DOHH2 (cell line): ENCODE data around the gene ATP8B4.

Source experiments
- H3F3A ChIP-seq: fragments of 200-600 bp; sonication (generic), shearing (Covaris generic); 2 replicates; pipeline ENCODE4 v1.6.0; 2016; ENCODE audit warnings: antibody characterized with exemption, mild to moderate bottlenecking; ENCODE audit not compliant: control insufficient read depth, insufficient read depth
- H3K27ac ChIP-seq: fragments of 200-600 bp; sonication (generic); 2 replicates; pipeline ENCODE4 v1.5.1; 2014; ENCODE audit warnings: low read depth, mild to moderate bottlenecking, low read length, moderate library complexity
- H3K27me3 ChIP-seq: fragments of 200-600 bp; sonication (generic); 2 replicates; pipeline ENCODE4 v1.6.1; 2014; ENCODE audit warnings: mild to moderate bottlenecking, low read length, mixed read lengths; ENCODE audit not compliant: control insufficient read depth
- H3K36me3 ChIP-seq: fragments of 200-600 bp; sonication (generic); 2 replicates; pipeline ENCODE4 v1.6.1; 2014; ENCODE audit warnings: mild to moderate bottlenecking, low read length, moderate library complexity, mixed read lengths; ENCODE audit not compliant: control insufficient read depth
- H3K4me1 ChIP-seq: fragments of 200-600 bp; sonication (generic); 2 replicates; pipeline ENCODE4 v1.6.1; 2014; ENCODE audit warnings: mild to moderate bottlenecking, low read length, mixed read lengths; ENCODE audit not compliant: control insufficient read depth
- H3K4me2 ChIP-seq: fragments of 200-600 bp; sonication (generic); 2 replicates; pipeline ENCODE4 v1.6.0; 2014; ENCODE audit warnings: mild to moderate bottlenecking, low read length, moderate library complexity
- H3K4me3 ChIP-seq: fragments of 200-600 bp; sonication (generic); 2 replicates; pipeline ENCODE4 v1.5.1; 2014; ENCODE audit warnings: mild to moderate bottlenecking, low read length, mixed read lengths
- H3K79me2 ChIP-seq: fragments of 200-600 bp; sonication (generic); 2 replicates; pipeline ENCODE4 v1.6.1; 2014; ENCODE audit warnings: mild to moderate bottlenecking, low read length, mixed read lengths; ENCODE audit not compliant: control insufficient read depth
- H3K9me2 ChIP-seq: fragments of 200-600 bp; sonication (generic); replicated peaks from 2 replicates; pipeline ENCODE4 v1.6.1; 2014; ENCODE audit warnings: mild to moderate bottlenecking, low read length, mixed read lengths; ENCODE audit not compliant: control insufficient read depth
- H3K9me3 ChIP-seq: fragments of 200-600 bp; sonication (generic); 2 replicates; pipeline ENCODE4 v1.6.1; 2014; ENCODE audit warnings: antibody characterized with exemption, low read length, mixed read lengths; ENCODE audit not compliant: control insufficient read depth, insufficient read depth
- H4K20me1 ChIP-seq: fragments of 200-600 bp; sonication (generic); 2 replicates; pipeline ENCODE4 v1.6.0; 2014; ENCODE audit warnings: low read depth, mild to moderate bottlenecking, antibody characterized with exemption, low read length, moderate library complexity; ENCODE audit not compliant: control insufficient read depth, insufficient read depth
- CTCF ChIP-seq: fragments of 200-600 bp; sonication (generic); IDR thresholded peaks from one replicate; pipeline ENCODE4 v1.5.1; 2014; ENCODE audit warnings: antibody characterized with exemption, mild to moderate bottlenecking, low read depth, low read length; ENCODE audit not compliant: poor library complexity, severe bottlenecking
- EZH2phosphoT487 ChIP-seq: fragments of 200-600 bp; sonication (generic); IDR thresholded peaks from 2 replicates; pipeline ENCODE4 v1.6.1; 2017; ENCODE audit warnings: borderline replicate concordance, mild to moderate bottlenecking, antibody characterized with exemption, low read length, moderate library complexity, mixed read lengths

Gene ATP8B4

GRCh38 chr15:49895347-49896223, 223.4 kb downstream of the ATP8B4 start:
- no peak overlapping the region for H3K4me3 ChIP-seq
- H3F3A ChIP-seq, result no peaks in the 10 kb centered on the region
- no peaks in the 10 kb centered on the region for H4K20me1 ChIP-seq
- no peak overlapping the region for H3K27ac ChIP-seq
- no peaks in the 10 kb centered on the region for H3K9me2 ChIP-seq
- no peaks in the 10 kb centered on the region for H3K36me3 ChIP-seq
- H3K79me2 ChIP-seq, result no peaks in the 10 kb centered on the region
- H3K4me1 ChIP-seq, result no peaks in the 10 kb centered on the region
- no peak for TF ChIP-seq EZH2phosphoT487
- TF ChIP-seq CTCF, result no peak
- H3K27me3 ChIP-seq, result no peaks in the 10 kb centered on the region
- H3K4me2 ChIP-seq, result no peak overlapping the region
- no peaks in the 10 kb centered on the region for H3K9me3 ChIP-seq

- Histone ChIP-seq H3K9me3 (no peaks in the 10 kb centered on the region), H3F3A (no peaks in the 10 kb centered on the region), H3K79me2 (no peaks in the 10 kb centered on the region), H3K4me2 (no peak overlapping the region), H4K20me1 (no peaks in the 10 kb centered on the region), H3K4me3 (no peak overlapping the region), H3K9me2 (no peaks in the 10 kb centered on the region), H3K27ac (no peak overlapping the region), H3K36me3 (no peaks in the 10 kb centered on the region), H3K27me3 (no peaks in the 10 kb centered on the region), H3K4me1 (no peaks in the 10 kb centered on the region)
- TF ChIP-seq EZH2phosphoT487 (no peak), CTCF (no peak)
Observed at GRCh38 chr15:49890689-49891088, 228.3 kb downstream of the ATP8B4 start.

- Histone ChIP-seq H3F3A (no peaks in the 10 kb centered on the region), H3K27ac (no peak overlapping the region), H4K20me1 (no peaks in the 10 kb centered on the region), H3K4me1 (no peaks in the 10 kb centered on the region), H3K9me2 (no peaks in the 10 kb centered on the region), H3K4me2 (no peak overlapping the region), H3K9me3 (no peaks in the 10 kb centered on the region), H3K79me2 (no peaks in the 10 kb centered on the region), H3K4me3 (no peak overlapping the region), H3K36me3 (no peaks in the 10 kb centered on the region), H3K27me3 (no peaks in the 10 kb centered on the region)
- TF ChIP-seq CTCF (no peak), EZH2phosphoT487 (no peak)
Observed at GRCh38 chr15:49889536-49889935, 229.5 kb downstream of the ATP8B4 start.
